HG03520 (cell line): ENCODE results near the gene TMED10.

ENCODE experiments used
- ATAC-seq: cut with Tn5 transposase; IDR thresholded peaks from one replicate; pipeline ENCODE4 v1.9.1; 2021; ENCODE audit warnings: mild to moderate bottlenecking, moderate library complexity; ENCODE audit not compliant: unreplicated experiment

The TMED10 gene

GRCh38 chr14:75176142-75176820, at the start of gene TMED10:
Gene TMED10 (minus strand): TSS chr14:75176612. CDS start chr14:75176579, 33 bp downstream.
- ATAC-seq: peak; percentile 59

- no peak for ATAC-seq
Observed at GRCh38 chr14:75224561-75224960, 48.1 kb upstream of the TMED10 start.

- no peak for ATAC-seq
Observed at GRCh38 chr14:75223664-75224154, 47.3 kb upstream of the TMED10 start.

- no peak for ATAC-seq
Observed at GRCh38 chr14:75222208-75222701, 45.8 kb upstream of the TMED10 start.

- no peak for ATAC-seq
Observed at GRCh38 chr14:75221797-75222196, 45.4 kb upstream of the TMED10 start.

- ATAC-seq: no peak
Observed at GRCh38 chr14:75220156-75220555, 43.7 kb upstream of the TMED10 start.

GRCh38 chr14:75217508-75218206, 41.2 kb upstream of the TMED10 start:
- no peak for ATAC-seq

- no peak for ATAC-seq
Observed at GRCh38 chr14:75216427-75217006, 40.1 kb upstream of the TMED10 start.

- ATAC-seq: no peak
Observed at GRCh38 chr14:75215520-75215919, 39.1 kb upstream of the TMED10 start.

GRCh38 chr14:75214558-75214957, 38.1 kb upstream of the TMED10 start:
- ATAC-seq: no peak

- no peak for ATAC-seq
Observed at GRCh38 chr14:75213172-75213571, 36.8 kb upstream of the TMED10 start.

GRCh38 chr14:75208843-75209242, 32.4 kb upstream of the TMED10 start:
- no peak for ATAC-seq

GRCh38 chr14:75206190-75206589, 29.8 kb upstream of the TMED10 start:
- no peak for ATAC-seq

GRCh38 chr14:75205591-75205990, 29.2 kb upstream of the TMED10 start:
- no peak for ATAC-seq

GRCh38 chr14:75204116-75204515, 27.7 kb upstream of the TMED10 start:
- no peak for ATAC-seq

GRCh38 chr14:75202657-75203056, 26.2 kb upstream of the TMED10 start:
- ATAC-seq: no peak

GRCh38 chr14:75201087-75201486, 24.7 kb upstream of the TMED10 start:
- no peak for ATAC-seq

- ATAC-seq: no peak
Observed at GRCh38 chr14:75200451-75200850, 24.0 kb upstream of the TMED10 start.

- no peak for ATAC-seq
Observed at GRCh38 chr14:75198291-75198933, 22.0 kb upstream of the TMED10 start.

- no peak for ATAC-seq
Observed at GRCh38 chr14:75197338-75197737, 20.9 kb upstream of the TMED10 start.

GRCh38 chr14:75196468-75196867, 20.1 kb upstream of the TMED10 start:
- no peak for ATAC-seq
